LNCAP (cell line): ENCODE measurements around the gene ARHGEF40.

ENCODE experiments used
- CTCF ChIP-seq: fragments of 450-650 bp; IDR thresholded peaks from 2 replicates; pipeline ENCODE4 v1.5.1; 2017; ENCODE audit warnings: mild to moderate bottlenecking

The ARHGEF40 gene

GRCh38 chr14:21074398-21075272, 4.5 kb downstream of the ARHGEF40 start:
- TF ChIP-seq CTCF: no peak

DNA sequence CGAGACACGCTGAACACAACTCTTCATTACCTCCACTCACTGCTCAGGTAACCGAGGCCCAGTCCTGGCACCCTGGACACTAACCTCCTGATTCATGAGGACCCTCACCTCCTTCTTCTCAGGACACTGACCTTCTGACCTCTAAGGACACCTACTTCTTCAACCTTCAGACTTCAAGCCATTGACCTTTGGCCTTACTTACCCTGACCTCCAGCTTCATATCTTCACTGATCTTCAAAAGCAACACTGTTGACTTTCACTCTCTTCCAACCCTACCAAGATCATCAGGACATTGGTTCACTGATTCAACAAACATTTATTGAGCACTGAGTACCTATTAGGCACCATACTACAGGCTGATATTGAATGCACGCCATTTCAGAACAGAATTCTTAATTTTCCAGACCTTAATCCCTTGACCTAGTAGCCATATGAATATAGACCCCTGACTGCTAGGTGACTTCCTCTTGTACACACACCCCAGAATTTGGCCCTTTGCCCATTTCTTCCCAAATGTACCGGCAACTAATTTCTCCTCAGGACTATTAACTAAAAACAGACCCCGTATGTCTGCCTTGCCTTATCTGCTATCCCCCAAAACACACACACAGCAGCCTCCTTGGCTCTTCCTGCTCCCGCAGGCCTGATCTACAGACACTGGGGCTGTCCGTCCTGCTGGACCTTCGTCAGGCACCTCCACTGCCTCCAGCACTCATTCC, 5.8 kb downstream of the ARHGEF40 start:
- TF ChIP-seq CTCF: no peak

GRCh38 chr14:21077672-21078071, 7.6 kb downstream of the ARHGEF40 start:
- TF ChIP-seq CTCF: no peak

DNA sequence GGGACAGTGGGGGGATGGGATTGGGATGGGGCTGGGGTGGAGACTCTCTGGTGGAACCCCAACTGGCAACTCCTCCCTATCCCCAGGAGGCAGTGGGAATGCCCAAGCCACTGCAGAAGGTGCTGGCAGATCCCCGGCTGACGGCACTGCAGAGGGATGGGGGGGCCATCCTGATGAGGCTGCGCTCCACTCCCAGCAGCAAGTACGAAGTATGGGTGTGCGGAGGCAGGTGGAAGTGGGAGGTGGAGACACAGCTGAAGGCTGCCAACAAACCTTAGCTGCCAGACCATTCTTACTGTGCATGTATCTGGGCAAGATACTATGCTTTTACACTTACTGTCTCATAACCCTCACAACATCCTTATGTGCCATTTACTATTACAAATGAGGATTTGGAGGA, 8.2 kb downstream of the ARHGEF40 start:
- TF ChIP-seq CTCF: no peak

- no peak for TF ChIP-seq CTCF
Observed at GRCh38 chr14:21078726-21079125, 8.6 kb downstream of the ARHGEF40 start.

GRCh38 chr14:21081521-21082142, 11.5 kb downstream of the ARHGEF40 start:
- no peak for TF ChIP-seq CTCF

- TF ChIP-seq CTCF: no peak
Observed at GRCh38 chr14:21083565-21084325, 13.6 kb downstream of the ARHGEF40 start.
